ENCODE results near the gene TENM3.

DNA sequence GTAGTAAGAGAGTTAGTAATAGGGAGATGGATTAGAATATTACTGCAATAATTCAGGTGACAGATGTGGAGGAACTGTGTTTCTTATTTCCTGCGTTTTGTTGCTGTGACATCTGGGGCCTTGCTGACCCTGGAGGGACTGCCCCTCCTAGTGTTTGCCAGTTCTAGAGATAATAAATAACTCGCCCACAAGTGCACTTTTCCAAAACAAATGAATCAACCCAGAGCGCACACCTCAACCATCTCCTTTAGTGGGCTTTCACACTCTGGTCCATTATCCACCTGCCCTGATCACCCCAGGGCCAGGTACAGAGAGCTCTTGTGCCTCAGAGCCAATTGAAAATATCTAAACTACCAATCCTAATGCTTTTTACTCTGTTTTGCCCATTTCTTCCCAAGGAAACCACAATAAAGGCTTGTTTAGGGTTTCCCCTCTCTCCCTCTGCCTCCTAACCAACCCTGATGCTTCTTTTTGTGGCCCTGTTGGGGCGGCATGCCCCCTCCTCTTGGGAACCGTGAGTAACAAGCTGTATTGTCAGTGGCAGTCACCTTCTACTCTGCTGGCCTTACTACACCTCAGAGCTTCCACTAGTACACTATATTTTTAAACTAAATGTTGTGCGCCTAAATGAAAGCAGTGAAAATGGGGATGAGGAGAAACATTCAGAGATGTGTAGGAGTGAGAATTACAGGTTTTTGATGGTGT lies 270.5 kb downstream of the TENM3 start:
- TF ChIP-seq, protein P1, sequence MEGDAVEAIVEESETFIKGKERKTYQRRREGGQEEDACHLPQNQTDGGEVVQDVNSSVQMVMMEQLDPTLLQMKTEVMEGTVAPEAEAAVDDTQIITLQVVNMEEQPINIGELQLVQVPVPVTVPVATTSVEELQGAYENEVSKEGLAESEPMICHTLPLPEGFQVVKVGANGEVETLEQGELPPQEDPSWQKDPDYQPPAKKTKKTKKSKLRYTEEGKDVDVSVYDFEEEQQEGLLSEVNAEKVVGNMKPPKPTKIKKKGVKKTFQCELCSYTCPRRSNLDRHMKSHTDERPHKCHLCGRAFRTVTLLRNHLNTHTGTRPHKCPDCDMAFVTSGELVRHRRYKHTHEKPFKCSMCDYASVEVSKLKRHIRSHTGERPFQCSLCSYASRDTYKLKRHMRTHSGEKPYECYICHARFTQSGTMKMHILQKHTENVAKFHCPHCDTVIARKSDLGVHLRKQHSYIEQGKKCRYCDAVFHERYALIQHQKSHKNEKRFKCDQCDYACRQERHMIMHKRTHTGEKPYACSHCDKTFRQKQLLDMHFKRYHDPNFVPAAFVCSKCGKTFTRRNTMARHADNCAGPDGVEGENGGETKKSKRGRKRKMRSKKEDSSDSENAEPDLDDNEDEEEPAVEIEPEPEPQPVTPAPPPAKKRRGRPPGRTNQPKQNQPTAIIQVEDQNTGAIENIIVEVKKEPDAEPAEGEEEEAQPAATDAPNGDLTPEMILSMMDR (IDR thresholded peaks at IDR 0.05): no peak
- TF ChIP-seq ZFX (IDR thresholded peaks at IDR 0.05; ENCODE audit: borderline replicate concordance): no peak
